IMR-90 (cell line): ENCODE results near the gene GTF3C4. TPM values are rescaled to one million over a fixed set of nuclear protein-coding genes. Genes with fewer than 3 reads are reported as not detected.
"Not testable (repeated sequence)": the region's sequence is repeated elsewhere in the genome, so short reads cannot be mapped to it uniquely, and the experiment has no call there.

Experiments used
- ATAC-seq: fragments of 200-7000 bp; cut with Tn5 transposase; 2 replicates; pipeline ENCODE4 v1.9.1; 2020; ENCODE audit warnings: low read depth, mild to moderate bottlenecking, moderate library complexity
- BruUV-seq: library from RNA; stranded (reverse); fragments of 400-500 nt; replicated peaks from 2 replicates; lab custom pipeline; 2021; lab: Mats Ljungman, UMichigan
- CTCF ChIA-PET: fragments of 300-600 bp; formaldehyde crosslinking; extraction: SDS; loops from one replicate; lab custom pipeline; 2021; ENCODE audit warnings: antibody characterized with exemption; lab: Yijun Ruan, JAX
- POLR2A ChIA-PET: fragments of 300-600 bp; sonication (Branson Sonifier 250); formaldehyde crosslinking; loops from one replicate; lab custom pipeline; 2022; ENCODE audit warnings: antibody characterized with exemption; ENCODE audit not compliant: unreplicated experiment; lab: Charles Lee
- DNase-seq: peaks from one replicate; pipeline ENCODE4 v3.0.0; 2013
- H2AFZ ChIP-seq: replicated peaks from 2 replicates; pipeline ENCODE3; 2013; ENCODE audit warnings: low read length, mild to moderate bottlenecking; ENCODE audit not compliant: poor library complexity
- H2AK5ac ChIP-seq: 2 replicates; pipeline ENCODE4 v1.6.1; 2013; ENCODE audit warnings: low read depth, low read length, inconsistent platforms
- H2AK9ac ChIP-seq: replicated peaks from 2 replicates; pipeline ENCODE3; 2013; ENCODE audit warnings: mild to moderate bottlenecking, low read depth, low read length, moderate library complexity; ENCODE audit not compliant: poor library complexity
- H2BK120ac ChIP-seq: 2 replicates; pipeline ENCODE4 v1.6.1; 2013; ENCODE audit warnings: low read depth, low read length, inconsistent platforms
- H2BK15ac ChIP-seq: 3 replicates; pipeline ENCODE4 v1.6.1; 2013; ENCODE audit warnings: low read depth, low read length, inconsistent platforms
- H2BK20ac ChIP-seq: 2 replicates; pipeline ENCODE4 v1.6.1; 2013; ENCODE audit warnings: low read depth, mild to moderate bottlenecking, inconsistent platforms, low read length, moderate library complexity
- H2BK5ac ChIP-seq: 2 replicates; pipeline ENCODE4 v1.6.1; 2013; ENCODE audit warnings: mild to moderate bottlenecking, low read depth, low read length, inconsistent platforms; ENCODE audit not compliant: poor library complexity, severe bottlenecking
- H3K14ac ChIP-seq: replicated peaks from 2 replicates; pipeline ENCODE4 v1.6.1; 2013; ENCODE audit warnings: low read depth, low read length, inconsistent platforms
- H3K18ac ChIP-seq: 2 replicates; pipeline ENCODE4 v1.6.1; 2013; ENCODE audit warnings: low read depth, low read length, control low read depth
- H3K23ac ChIP-seq: 2 replicates; pipeline ENCODE4 v1.6.1; 2013; ENCODE audit warnings: low read depth, low read length, inconsistent platforms
- H3K27ac ChIP-seq: 2 replicates; pipeline ENCODE4 v1.5.1; 2013; ENCODE audit warnings: mild to moderate bottlenecking, control low read depth, low read length; ENCODE audit not compliant: insufficient read depth
- H3K27me3 ChIP-seq: 2 replicates; pipeline ENCODE4 v1.6.1; 2013; ENCODE audit warnings: low read length; ENCODE audit not compliant: control insufficient read depth, insufficient read depth
- H3K36me3 ChIP-seq: 2 replicates; pipeline ENCODE4 v1.6.1; 2013; ENCODE audit warnings: low read length, mixed read lengths; ENCODE audit not compliant: control insufficient read depth, insufficient read depth
- H3K4ac ChIP-seq: 2 replicates; pipeline ENCODE4 v1.6.1; 2013; ENCODE audit warnings: low read depth, low read length, inconsistent platforms
- H3K4me1 ChIP-seq: 2 replicates; pipeline ENCODE4 v1.6.1; 2013; ENCODE audit warnings: low read length, mixed read lengths; ENCODE audit not compliant: control insufficient read depth, insufficient read depth
- H3K4me2 ChIP-seq: 2 replicates; pipeline ENCODE4 v1.6.1; 2013; ENCODE audit warnings: low read depth, mild to moderate bottlenecking, control low read depth, low read length, moderate library complexity
- H3K4me3 ChIP-seq: 2 replicates; pipeline ENCODE4 v1.5.1; 2013; ENCODE audit warnings: low read depth, mild to moderate bottlenecking, control low read depth, low read length, moderate library complexity; ENCODE audit not compliant: insufficient read depth
- H3K56ac ChIP-seq: 2 replicates; pipeline ENCODE4 v1.6.1; 2013; ENCODE audit warnings: low read length, inconsistent platforms; ENCODE audit not compliant: insufficient read depth; ENCODE audit errors: extremely low read depth
- H3K79me1 ChIP-seq, 2 experiments: 2 replicates each; pipeline ENCODE4 v1.6.1; 2013; ENCODE audit warnings: low read length in 2 of 2, inconsistent platforms in 1 of 2, low read depth in 1 of 2
- H3K9ac ChIP-seq: 2 replicates; pipeline ENCODE4 v1.6.1; 2013; ENCODE audit warnings: low read depth, low read length, control low read depth
- H3K9me1 ChIP-seq: 2 replicates; pipeline ENCODE4 v1.6.1; 2013; ENCODE audit warnings: low read length, inconsistent platforms; ENCODE audit not compliant: insufficient read depth
- H3K9me3 ChIP-seq: 2 replicates; pipeline ENCODE4 v1.6.1; 2013; ENCODE audit warnings: low read length; ENCODE audit not compliant: control insufficient read depth, insufficient read depth
- H4K20me1 ChIP-seq: 2 replicates; pipeline ENCODE4 v1.6.1; 2013; ENCODE audit warnings: low read length, inconsistent platforms; ENCODE audit not compliant: insufficient read depth
- H4K5ac ChIP-seq: 2 replicates; pipeline ENCODE4 v1.6.1; 2013; ENCODE audit warnings: mild to moderate bottlenecking, low read depth, low read length, control low read depth
- H4K8ac ChIP-seq, 2 experiments: 2 replicates each; pipeline ENCODE4 v1.6.1; 2013; ENCODE audit warnings: low read depth in 2 of 2, low read length in 2 of 2, control low read depth in 1 of 2, inconsistent platforms in 1 of 2
- H4K91ac ChIP-seq: 2 replicates; pipeline ENCODE4 v1.6.1; 2013; ENCODE audit warnings: low read depth, low read length, inconsistent platforms; ENCODE audit not compliant: insufficient read depth
- BHLHE40 ChIP-seq: fragments of 150-350 bp; IDR thresholded peaks from 2 replicates; pipeline ENCODE4 v1.6.1; 2016; ENCODE audit warnings: mild to moderate bottlenecking, low read depth, low read length
- CEBPB ChIP-seq: IDR thresholded peaks from 2 replicates; pipeline ENCODE4 v1.6.1; 2012; ENCODE audit warnings: low read depth, low read length, improper control_type of control experiment
- CHD1 ChIP-seq: IDR thresholded peaks from 2 replicates; pipeline ENCODE4 v1.6.1; 2012; ENCODE audit warnings: low read depth, low read length, improper control_type of control experiment
- FOS ChIP-seq: fragments of 150-350 bp; IDR thresholded peaks from 2 replicates; pipeline ENCODE4 v1.6.1; 2016; ENCODE audit warnings: low read depth, low read length
- POLR2A ChIP-seq: IDR thresholded peaks from 2 replicates; pipeline ENCODE4 v1.6.1; 2012; ENCODE audit warnings: mild to moderate bottlenecking, low read depth, low read length
- RCOR1 ChIP-seq: IDR thresholded peaks from 2 replicates; pipeline ENCODE4 v1.6.1; 2012; ENCODE audit warnings: mild to moderate bottlenecking, low read length, improper control_type of control experiment; ENCODE audit not compliant: insufficient replicate concordance
- RFX5 ChIP-seq: IDR thresholded peaks from 2 replicates; pipeline ENCODE4 v1.8.0; 2012; ENCODE audit warnings: low read depth, mild to moderate bottlenecking, low read length, moderate library complexity
- SMC3 ChIP-seq: fragments of 150-350 bp; IDR thresholded peaks from 2 replicates; pipeline ENCODE4 v1.6.1; 2016; ENCODE audit warnings: low read depth, mild to moderate bottlenecking, antibody characterized with exemption, low read length, moderate library complexity
- WGBS, 2 experiments: methylation state at CpG; one replicate each; pipeline versions ENCODE4 v1.1.5 to v1.1.7; 2013; ENCODE audit warnings: missing lambda C conversion rate in 2 of 2; ENCODE audit not compliant: insufficient read length in 1 of 2; ENCODE audit errors: extremely low coverage in 2 of 2; 5-methylcytosine and 5-hydroxymethylcytosine counted together
- dilution Hi-C: fragments of 300-500 bp; cut with HindIII; formaldehyde crosslinking; loops from one replicate; pipeline ENCODE4 v1.14.3; 2018; ENCODE audit warnings: low sequenced_read_pairs; ENCODE audit not compliant: unreplicated experiment
- in situ Hi-C: fragments of 300-500 bp; cut with MboI; formaldehyde crosslinking; loops from 3 replicates; pipeline ENCODE4 v1.14.3; 2019; ENCODE audit warnings: low sequenced_read_pairs, inconsistent platforms, mixed read lengths
- intact Hi-C: fragments of 100-400 bp; cut with micrococcal nuclease; formaldehyde crosslinking; loops from 2 replicates; pipeline ENCODE4 v1.10.0; 2022
- polyA plus RNA-seq, 3 experiments: library from polyadenylated mRNA; depleted of rRNA; stranded (reverse); fragments of >200 nt; gene quantifications; 2 replicates each; pipeline ENCODE4 v1.2.3, GENCODE V29; 2012; ENCODE audit warnings: low replicate concordance in 1 of 3
- total RNA-seq: library from RNA; depleted of rRNA; stranded (reverse); fragments of >200 nt; gene quantifications from 2 replicates; pipeline ENCODE4 v1.2.3, GENCODE V29; 2012

The GTF3C4 gene
- total and polyA plus RNA-seq, 2 of the 4 experiments (the other 2 are of a cell fraction), result 4.7 to 16.5 TPM

DNA sequence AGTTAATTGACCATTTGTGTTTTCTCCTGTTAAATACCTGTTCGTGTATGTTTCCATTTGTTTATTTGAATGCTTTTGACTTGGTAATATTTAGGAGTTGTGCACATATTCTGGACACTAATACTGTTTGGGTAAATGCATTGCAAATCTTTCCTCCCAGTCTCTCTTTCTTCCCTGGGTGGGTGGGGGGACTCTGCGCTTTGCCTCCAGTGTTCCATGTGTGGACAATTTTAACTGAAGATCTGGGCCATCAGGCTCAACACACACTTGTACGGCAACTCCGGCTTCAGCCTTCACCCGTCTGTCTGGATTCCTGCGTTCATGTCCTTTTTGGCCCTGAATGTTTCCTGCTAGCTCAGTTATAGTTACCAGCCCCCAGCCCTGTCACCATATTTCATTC is 40.1 kb downstream of the GTF3C4 start:
- Histone ChIP-seq H3K4me3 (no peak overlapping the region), H2AFZ (no peak overlapping the region), H2AK9ac (no peak overlapping the region), H4K91ac (no peak overlapping the region), H3K36me3 (no peaks in the 10 kb centered on the region), H3K4ac (no peak overlapping the region), H3K56ac (no peak overlapping the region), H3K79me1 (no peaks in the 10 kb centered on the region), H2BK120ac (no peak overlapping the region), H3K9ac (no peak overlapping the region), H2AK5ac (no peak overlapping the region), H4K20me1 (no peaks in the 10 kb centered on the region), H4K5ac (no peak overlapping the region), H3K9me3 (no peaks in the 10 kb centered on the region), H3K27ac (no peak overlapping the region), H2BK20ac (no peak overlapping the region), H3K18ac (no peak overlapping the region), H4K8ac (no peak overlapping the region), H3K4me1 (no peaks in the 10 kb centered on the region), H3K9me1 (no peaks in the 10 kb centered on the region), H2BK15ac (no peak overlapping the region), H2BK5ac (no peak overlapping the region), H3K27me3 (peaks cover 12% of the 10 kb centered on the region), H3K23ac (no peak overlapping the region), H3K14ac (no peak overlapping the region), H3K4me2 (no peak overlapping the region)
- ChIA-PET CTCF (no interaction called here), POLR2A (no interaction called here)
- no peak for TF ChIP-seq SMC3
- no peak for TF ChIP-seq RCOR1
- no peak for TF ChIP-seq CHD1
- TF ChIP-seq FOS, result no peak
- TF ChIP-seq RFX5, result no peak
- no peak for TF ChIP-seq BHLHE40
- TF ChIP-seq POLR2A, result no peak
- TF ChIP-seq CEBPB, result no peak
- ATAC-seq (no peak), DNase-seq (no peak)
- intact Hi-C loops, result no loop called here
- no TSS peak for BruUV-seq
- dilution Hi-C loops, result no loop called here
- no CpG with 5 or more reads among the region's 6 CpGs for WGBS, 2 experiments
- in situ Hi-C loops, result no loop called here

DNA sequence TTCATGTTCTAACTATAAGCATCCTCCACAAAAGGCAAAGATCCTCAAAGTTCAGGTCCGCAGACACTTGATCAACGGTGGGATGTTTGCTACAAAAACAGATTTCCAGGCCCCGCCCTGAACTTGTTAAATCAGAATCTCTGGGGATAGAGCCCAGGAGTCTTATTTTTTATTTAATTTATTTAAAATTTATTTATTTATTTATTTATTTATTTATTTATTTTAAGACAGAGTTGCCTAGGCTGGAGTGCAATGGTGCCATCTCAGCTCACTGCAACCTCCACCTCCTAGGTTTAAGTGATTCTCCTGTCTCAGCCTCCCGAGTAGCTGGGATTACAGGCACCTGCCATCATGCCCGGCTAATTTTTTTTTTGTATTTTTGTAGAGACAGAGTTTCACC is 40.9 kb downstream of the GTF3C4 start:
- intact Hi-C loops, H2BK15ac ChIP-seq, H4K20me1 ChIP-seq, ATAC-seq, H3K4ac ChIP-seq, H3K9me1 ChIP-seq, dilution Hi-C loops, H3K9me3 ChIP-seq, in situ Hi-C loops, H3K4me1 ChIP-seq, H3K79me1 ChIP-seq, H3K27ac ChIP-seq, H2BK5ac ChIP-seq, POLR2A ChIA-PET, H2AFZ ChIP-seq, H2BK120ac ChIP-seq, H3K4me3 ChIP-seq, H4K8ac ChIP-seq, H3K9ac ChIP-seq, H2AK5ac ChIP-seq, H3K18ac ChIP-seq, H3K14ac ChIP-seq, H2BK20ac ChIP-seq, DNase-seq, H2AK9ac ChIP-seq, H3K36me3 ChIP-seq, H3K56ac ChIP-seq, H4K5ac ChIP-seq, BruUV-seq, H3K4me2 ChIP-seq, H4K91ac ChIP-seq, CTCF ChIA-PET, H3K23ac ChIP-seq: not testable (repeated sequence)
- H3K27me3 ChIP-seq, result peaks cover 12% of the 10 kb centered on the region
- no CpG with 5 or more reads among the region's 5 CpGs for WGBS, 2 experiments
